ENCODE results near the gene TBX2.

The TBX2 gene

DNA sequence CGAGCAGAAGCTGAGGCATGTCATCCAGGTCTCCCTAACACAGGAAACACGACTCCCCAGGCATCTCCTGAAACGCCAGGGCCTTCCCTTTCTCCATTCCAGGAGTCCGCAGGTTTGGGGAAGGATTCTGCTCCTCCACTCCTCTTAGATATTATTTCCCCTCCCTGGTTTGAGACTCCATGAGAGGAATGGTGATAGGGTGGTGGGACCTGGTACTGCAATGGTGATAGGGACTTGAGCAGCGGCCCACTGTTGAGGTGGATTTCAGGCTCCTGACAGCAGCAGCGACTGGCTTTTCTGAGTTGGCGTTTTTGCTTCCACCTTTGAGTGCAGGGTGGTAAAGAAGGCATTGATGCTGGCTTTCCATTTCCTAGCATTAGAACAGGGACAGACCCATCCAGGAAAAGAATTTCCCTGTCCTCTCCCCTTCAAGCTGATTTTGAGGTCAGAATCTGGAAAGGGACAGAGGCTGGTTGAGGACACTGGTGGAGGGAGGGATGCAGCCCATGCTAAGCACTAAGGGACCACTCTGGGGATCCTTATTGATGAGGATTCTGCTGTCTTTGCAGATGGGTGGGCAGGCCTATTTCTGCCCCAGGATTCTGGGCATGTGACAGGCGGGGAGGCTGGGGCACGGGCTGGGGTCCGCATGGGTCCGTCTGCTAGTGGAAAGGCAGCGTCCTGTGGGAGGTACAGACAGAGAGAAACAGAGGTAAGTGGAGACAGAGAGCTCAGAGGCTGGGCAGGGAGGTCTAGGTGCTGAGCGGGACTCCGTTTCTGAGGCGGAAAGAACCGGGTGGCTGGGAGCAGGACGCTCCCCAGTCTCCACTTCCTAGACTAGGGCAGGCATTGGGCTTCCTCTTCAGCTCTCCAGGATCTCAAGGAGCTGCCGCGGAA lies 51.2 kb downstream of the TBX2 start:
- no peak overlapping the region for H3K23ac ChIP-seq (ENCODE audit: low read length)
- H3K4me1 ChIP-seq (ENCODE audit: control insufficient read depth in 1 of 2, insufficient read depth in 2 of 2, low read length in 2 of 2) = peaks cover 9 to 17% of the 10 kb centered on the region in 2 experiments
- no peaks in the 10 kb centered on the region for H3K36me3 ChIP-seq (ENCODE audit: control insufficient read depth in 1 of 2, insufficient read depth in 2 of 2, low read length in 2 of 2)
- no peak overlapping the region for H3K14ac ChIP-seq (ENCODE audit: low read length)
- no peak overlapping the region for H3K4me3 ChIP-seq (ENCODE audit: low read depth, low read length)
- no peak overlapping the region for H4K91ac ChIP-seq (ENCODE audit: low read depth, low read length)
- H3K4ac ChIP-seq (ENCODE audit: low read depth, low read length) = no peak overlapping the region
- DNase-seq = no peak
- no peak overlapping the region for H4K12ac ChIP-seq (ENCODE audit: low read depth, low read length)
- H3K18ac ChIP-seq (ENCODE audit: low read length) = no peak overlapping the region
- peaks cover 3% of the 10 kb centered on the region for H3K9me3 ChIP-seq (ENCODE audit: insufficient read depth, low read depth, low read length)
- H2BK5ac ChIP-seq (ENCODE audit: low read depth, low read length, poor library complexity) = no peak overlapping the region
- no peak overlapping the region for H3K4me2 ChIP-seq (ENCODE audit: low read length)
- no peak overlapping the region for H3K27ac ChIP-seq (ENCODE audit: low read depth, low read length)
- no peak overlapping the region for H2AK5ac ChIP-seq (ENCODE audit: low read length)
- no peaks in the 10 kb centered on the region for H3K79me1 ChIP-seq (ENCODE audit: low read length)
- peaks cover 2% of the 10 kb centered on the region for H3K79me2 ChIP-seq (ENCODE audit: control insufficient read depth, insufficient read depth, low read length, poor library complexity)
- peak overlapping the region; percentile 59 for H2AFZ ChIP-seq (ENCODE audit: insufficient read depth, low read length, poor library complexity)
- H3K27me3 ChIP-seq (ENCODE audit: insufficient read depth, low read length) = peaks cover 49% of the 10 kb centered on the region
- WGBS (ENCODE audit: extremely low coverage, insufficient coverage, insufficient read length) = no CpG with 5 or more reads among the region's 19 CpGs
- no peak overlapping the region for H2BK12ac ChIP-seq (ENCODE audit: low read length)
- no peak overlapping the region for H3K9ac ChIP-seq (ENCODE audit: low read length)
- H2BK120ac ChIP-seq (ENCODE audit: insufficient read depth, low read length, poor library complexity) = no peak overlapping the region
- no peak overlapping the region for H4K8ac ChIP-seq (ENCODE audit: low read depth, low read length)

DNA sequence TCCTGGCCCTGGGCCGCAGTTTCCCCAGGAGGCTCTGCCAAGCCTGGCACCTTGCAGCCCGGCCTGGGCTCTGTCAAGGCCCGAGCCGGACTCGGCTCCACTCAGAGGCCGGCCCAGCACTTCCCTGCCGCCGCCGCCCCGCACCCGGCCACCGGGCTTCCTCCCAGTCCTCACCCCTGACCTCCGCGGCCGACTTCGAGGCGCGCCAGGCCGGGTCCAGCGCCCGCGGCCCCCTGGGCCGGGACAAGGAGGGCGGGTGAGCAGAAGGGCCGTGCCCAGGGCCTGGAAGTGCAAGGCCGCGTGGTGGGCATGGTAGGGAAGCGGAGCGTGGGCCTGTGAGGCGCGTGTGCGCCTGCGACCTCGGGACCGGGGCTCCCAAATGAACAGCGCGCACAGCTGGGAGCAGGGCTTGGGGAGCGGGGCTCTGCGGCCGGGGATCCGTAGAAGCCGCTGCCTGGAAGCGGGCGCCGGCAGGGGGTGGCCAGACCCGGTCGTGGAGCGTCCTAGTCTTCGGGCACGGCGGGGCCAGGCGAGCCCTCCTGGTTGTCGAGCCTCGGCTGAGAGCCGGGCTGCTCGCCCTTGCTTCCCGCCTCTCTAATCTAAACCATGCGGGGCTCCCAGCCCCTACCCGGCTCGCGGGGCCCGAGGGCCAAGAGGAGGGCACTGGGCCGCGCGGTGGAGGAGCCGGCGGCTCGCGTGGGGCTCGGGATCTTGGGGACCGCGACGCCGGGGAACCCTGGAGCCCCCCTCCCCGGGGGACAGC lies 52.1 kb downstream of the TBX2 start:
- Histone ChIP-seq H3K4me3 (ENCODE audit: low read depth, low read length) (peak overlapping the region; percentile 2), H3K4ac (ENCODE audit: low read depth, low read length) (no peak overlapping the region), H3K14ac (ENCODE audit: low read length) (peak overlapping the region; percentile 31), H3K9ac (ENCODE audit: low read length) (no peak overlapping the region), H2AFZ (ENCODE audit: insufficient read depth, low read length, poor library complexity) (peak overlapping the region; percentile 59), H3K9me3 (ENCODE audit: insufficient read depth, low read depth, low read length) (peaks cover 6% of the 10 kb centered on the region), H4K91ac (ENCODE audit: low read depth, low read length) (no peak overlapping the region), H4K12ac (ENCODE audit: low read depth, low read length) (no peak overlapping the region), H2BK12ac (ENCODE audit: low read length) (no peak overlapping the region), H2BK5ac (ENCODE audit: low read depth, low read length, poor library complexity) (no peak overlapping the region), H2AK5ac (ENCODE audit: low read length) (no peak overlapping the region), H4K8ac (ENCODE audit: low read depth, low read length) (peak overlapping the region; percentile 24), H3K18ac (ENCODE audit: low read length) (no peak overlapping the region), H3K79me2 (ENCODE audit: control insufficient read depth, insufficient read depth, low read length, poor library complexity) (peaks cover 2% of the 10 kb centered on the region), H2BK120ac (ENCODE audit: insufficient read depth, low read length, poor library complexity) (peak overlapping the region; percentile 19), H3K4me2 (ENCODE audit: low read length) (peak overlapping the region; percentile 56), H3K27ac (ENCODE audit: low read depth, low read length) (no peak overlapping the region), H3K4me1 (ENCODE audit: control insufficient read depth in 1 of 2, insufficient read depth in 2 of 2, low read length in 2 of 2) (peaks cover 9 to 17% of the 10 kb centered on the region in 2 experiments), H3K27me3 (ENCODE audit: insufficient read depth, low read length) (peaks cover 57% of the 10 kb centered on the region), H3K23ac (ENCODE audit: low read length) (no peak overlapping the region), H3K79me1 (ENCODE audit: low read length) (no peaks in the 10 kb centered on the region), H3K36me3 (ENCODE audit: control insufficient read depth in 1 of 2, insufficient read depth in 2 of 2, low read length in 2 of 2) (no peaks in the 10 kb centered on the region)
- no peak for DNase-seq
- no CpG with 5 or more reads among the region's 75 CpGs for WGBS (ENCODE audit: extremely low coverage, insufficient coverage, insufficient read length)

DNA sequence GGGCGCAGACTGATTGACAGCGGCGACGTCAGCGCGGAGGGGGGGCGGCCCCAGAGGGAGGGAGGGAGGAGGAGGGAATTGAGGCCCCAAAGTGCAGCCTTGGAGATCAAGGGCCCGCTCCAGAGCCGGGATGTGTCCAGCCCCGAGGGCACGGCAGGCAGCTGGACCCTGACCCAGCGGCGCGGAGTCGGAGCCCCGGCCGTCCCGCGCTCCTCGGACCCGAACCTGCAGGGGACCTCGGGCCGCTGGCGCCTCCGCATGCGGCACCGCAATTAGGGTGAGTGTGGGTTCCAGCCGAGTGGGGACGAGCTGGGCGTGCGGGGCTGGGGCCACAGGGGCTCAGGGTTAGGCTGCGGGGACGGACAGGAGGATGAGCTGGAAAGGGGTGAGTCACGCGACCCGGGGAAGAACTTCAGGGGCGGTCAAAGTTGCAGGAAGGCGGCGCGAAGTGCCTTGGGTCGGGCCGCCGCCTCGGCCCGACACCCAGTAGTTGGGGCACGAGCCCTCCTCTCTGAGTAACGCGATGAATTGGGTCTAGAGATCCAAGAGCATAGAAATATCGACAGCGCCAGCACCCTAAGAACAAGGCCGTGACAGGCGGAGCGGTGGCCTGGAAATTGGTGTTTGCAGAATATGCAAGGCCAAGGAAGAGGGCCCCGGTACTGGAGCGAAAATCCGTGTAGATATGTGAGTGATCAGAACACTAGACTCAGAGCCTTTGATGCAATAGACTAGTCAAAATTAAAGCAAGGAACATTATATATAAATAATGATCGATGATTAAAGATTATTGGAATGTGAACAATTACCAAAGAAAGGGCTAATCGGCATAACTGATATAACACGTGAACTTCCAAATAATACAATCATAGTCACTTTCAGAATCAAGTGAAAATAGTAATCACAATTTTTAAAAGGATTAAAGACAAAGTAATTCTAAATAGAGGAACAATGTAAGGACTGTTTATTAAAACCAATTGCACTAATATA lies 53.0 kb downstream of the TBX2 start, which contains the start of gene TBX4:
TBX4 (plus strand) TSS at position 122 of the 990 bp plus-strand sequence. CDS start 4,069 bp downstream, outside the sequence.
- Histone ChIP-seq H2BK120ac (ENCODE audit: insufficient read depth, low read length, poor library complexity) (peak within 1 kb of the TSS; percentile 19), H3K79me2 (ENCODE audit: control insufficient read depth, insufficient read depth, low read length, poor library complexity) (peaks cover 2% of the 10 kb centered on the region), H3K4me1 (ENCODE audit: control insufficient read depth in 1 of 2, insufficient read depth in 2 of 2, low read length in 2 of 2) (peaks cover 9 to 17% of the 10 kb centered on the region in 2 experiments), H3K4me3 (ENCODE audit: low read depth, low read length) (peak within 1 kb of the TSS; percentile 2), H3K18ac (ENCODE audit: low read length) (no peak within 1 kb of the TSS), H3K36me3 (ENCODE audit: control insufficient read depth in 1 of 2, insufficient read depth in 2 of 2, low read length in 2 of 2) (no peaks in the 10 kb centered on the region), H3K4me2 (ENCODE audit: low read length) (peak within 1 kb of the TSS; percentile 56), H3K4ac (ENCODE audit: low read depth, low read length) (no peak within 1 kb of the TSS), H2BK12ac (ENCODE audit: low read length) (no peak within 1 kb of the TSS), H3K9ac (ENCODE audit: low read length) (no peak within 1 kb of the TSS), H3K27ac (ENCODE audit: low read depth, low read length) (no peak within 1 kb of the TSS), H4K91ac (ENCODE audit: low read depth, low read length) (peak within 1 kb of the TSS; percentile 9), H3K27me3 (ENCODE audit: insufficient read depth, low read length) (peaks cover 66% of the 10 kb centered on the region), H3K23ac (ENCODE audit: low read length) (no peak within 1 kb of the TSS), H2AK5ac (ENCODE audit: low read length) (no peak within 1 kb of the TSS), H3K79me1 (ENCODE audit: low read length) (no peaks in the 10 kb centered on the region), H4K12ac (ENCODE audit: low read depth, low read length) (no peak within 1 kb of the TSS), H2AFZ (ENCODE audit: insufficient read depth, low read length, poor library complexity) (peak within 1 kb of the TSS; percentile 59), H2BK5ac (ENCODE audit: low read depth, low read length, poor library complexity) (no peak within 1 kb of the TSS), H4K8ac (ENCODE audit: low read depth, low read length) (peak within 1 kb of the TSS; percentile 24), H3K14ac (ENCODE audit: low read length) (peak within 1 kb of the TSS; percentile 31), H3K9me3 (ENCODE audit: insufficient read depth, low read depth, low read length) (peaks cover 8% of the 10 kb centered on the region)
- peak in 1 of 2 donors; percentile 15 for DNase-seq
- WGBS (ENCODE audit: extremely low coverage, insufficient coverage, insufficient read length) = no CpG with 5 or more reads among the region's 59 CpGs

Data from trophoblast cell (in vitro differentiated cells and primary cell).